Stomach smooth muscle (tissue), 2 donors: ENCODE results near the gene TAPT1.

Source experiments
- H3K27ac ChIP-seq: one replicate; pipeline ENCODE4 v1.7.0; 2013; ENCODE audit warnings: mild to moderate bottlenecking, low read length, inconsistent platforms
- H3K27me3 ChIP-seq, 2 donors: one replicate each; pipeline ENCODE4 v1.7.0; 2013; ENCODE audit warnings: low read length in 2 of 2; ENCODE audit not compliant: insufficient read depth in 2 of 2, control insufficient read depth in 1 of 2
- H3K36me3 ChIP-seq, 2 donors: one replicate each; pipeline ENCODE4 v1.7.0; 2013; ENCODE audit warnings: low read length in 2 of 2; ENCODE audit not compliant: control insufficient read depth in 2 of 2, insufficient read depth in 2 of 2
- H3K4me1 ChIP-seq: one replicate; pipeline ENCODE4 v1.7.0; 2013; ENCODE audit warnings: low read length; ENCODE audit not compliant: control insufficient read depth, insufficient read depth
- H3K4me3 ChIP-seq, 2 donors: one replicate each; pipeline ENCODE4 v1.7.0; 2013; ENCODE audit warnings: low read length in 2 of 2
- H3K9ac ChIP-seq, 2 donors: one replicate each; pipeline ENCODE4 v1.7.0; 2013; ENCODE audit warnings: low read length in 2 of 2, mild to moderate bottlenecking in 1 of 2
- H3K9me3 ChIP-seq, 2 donors: one replicate each; pipeline ENCODE4 v1.7.0; 2013; ENCODE audit warnings: low read length in 2 of 2; ENCODE audit not compliant: control insufficient read depth in 2 of 2
- donor health status: healthy.
- donor health status: Pancreatic carcinoma.

The TAPT1 gene

GRCh38 chr4:16136311-16136710, 90.0 kb downstream of the TAPT1 start:
- no peak overlapping the region for H3K9ac ChIP-seq
- no peaks in the 10 kb centered on the region for H3K36me3 ChIP-seq
- no peaks in the 10 kb centered on the region for H3K27me3 ChIP-seq
- peaks cover 0 to 5% of the 10 kb centered on the region in 2 donors for H3K9me3 ChIP-seq
- H3K4me3 ChIP-seq = no peak overlapping the region
- no peaks in the 10 kb centered on the region for H3K4me1 ChIP-seq
- H3K27ac ChIP-seq = no peak overlapping the region

GRCh38 chr4:16133406-16133805, 92.9 kb downstream of the TAPT1 start:
- H3K4me3 ChIP-seq = no peak overlapping the region
- H3K9me3 ChIP-seq = peaks cover 0 to 5% of the 10 kb centered on the region in 2 donors
- no peak overlapping the region for H3K9ac ChIP-seq
- H3K4me1 ChIP-seq = no peaks in the 10 kb centered on the region
- H3K27ac ChIP-seq = no peak overlapping the region
- no peaks in the 10 kb centered on the region for H3K36me3 ChIP-seq
- no peaks in the 10 kb centered on the region for H3K27me3 ChIP-seq

- no peak overlapping the region for H3K27ac ChIP-seq
- H3K9me3 ChIP-seq = peaks cover 0 to 5% of the 10 kb centered on the region in 2 donors
- H3K36me3 ChIP-seq = no peaks in the 10 kb centered on the region
- H3K4me3 ChIP-seq = no peak overlapping the region
- no peak overlapping the region for H3K9ac ChIP-seq
- no peaks in the 10 kb centered on the region for H3K4me1 ChIP-seq
- H3K27me3 ChIP-seq = no peaks in the 10 kb centered on the region
These were observed 95.0 kb downstream of the TAPT1 start for GRCh38 chr4:16131293-16131692.

- H3K9ac ChIP-seq = no peak overlapping the region
- H3K27ac ChIP-seq = no peak overlapping the region
- H3K9me3 ChIP-seq = no peaks in the 10 kb centered on the region
- H3K27me3 ChIP-seq = no peaks in the 10 kb centered on the region
- H3K4me1 ChIP-seq = no peaks in the 10 kb centered on the region
- H3K4me3 ChIP-seq = no peak overlapping the region
- no peaks in the 10 kb centered on the region for H3K36me3 ChIP-seq
These were observed 96.9 kb downstream of the TAPT1 start for GRCh38 chr4:16129336-16129735.

GRCh38 chr4:16126714-16127113, 99.6 kb downstream of the TAPT1 start:
- no peaks in the 10 kb centered on the region for H3K9me3 ChIP-seq
- H3K27ac ChIP-seq = no peak overlapping the region
- no peak overlapping the region for H3K4me3 ChIP-seq
- H3K36me3 ChIP-seq = no peaks in the 10 kb centered on the region
- H3K4me1 ChIP-seq = no peaks in the 10 kb centered on the region
- no peak overlapping the region for H3K9ac ChIP-seq
- H3K27me3 ChIP-seq = no peaks in the 10 kb centered on the region

- H3K4me3 ChIP-seq = no peak overlapping the region
- H3K27me3 ChIP-seq = no peaks in the 10 kb centered on the region
- H3K9ac ChIP-seq = no peak overlapping the region
- H3K9me3 ChIP-seq = no peaks in the 10 kb centered on the region
- no peaks in the 10 kb centered on the region for H3K4me1 ChIP-seq
- no peaks in the 10 kb centered on the region for H3K36me3 ChIP-seq
- H3K27ac ChIP-seq = no peak overlapping the region
These were observed 100.5 kb downstream of the TAPT1 start for GRCh38 chr4:16125571-16126445.

GRCh38 chr4:16124232-16124631, 102.0 kb downstream of the TAPT1 start:
- Histone ChIP-seq H3K4me1 (no peaks in the 10 kb centered on the region), H3K36me3 (no peaks in the 10 kb centered on the region), H3K9ac (no peak overlapping the region), H3K9me3 (no peaks in the 10 kb centered on the region), H3K27ac (no peak overlapping the region), H3K27me3 (no peaks in the 10 kb centered on the region), H3K4me3 (no peak overlapping the region)

GRCh38 chr4:16123356-16124084, 102.8 kb downstream of the TAPT1 start:
- Histone ChIP-seq H3K9ac (no peak overlapping the region), H3K27me3 (no peaks in the 10 kb centered on the region), H3K4me1 (no peaks in the 10 kb centered on the region), H3K4me3 (no peak overlapping the region), H3K36me3 (no peaks in the 10 kb centered on the region), H3K9me3 (no peaks in the 10 kb centered on the region), H3K27ac (no peak overlapping the region)

- Histone ChIP-seq H3K9me3 (no peaks in the 10 kb centered on the region), H3K4me1 (no peaks in the 10 kb centered on the region), H3K9ac (no peak overlapping the region), H3K4me3 (no peak overlapping the region), H3K27ac (no peak overlapping the region), H3K36me3 (no peaks in the 10 kb centered on the region), H3K27me3 (no peaks in the 10 kb centered on the region)
These were observed 103.5 kb downstream of the TAPT1 start for GRCh38 chr4:16122784-16123183.

GRCh38 chr4:16122308-16122711, 104.0 kb downstream of the TAPT1 start:
- no peak overlapping the region for H3K4me3 ChIP-seq
- no peak overlapping the region for H3K9ac ChIP-seq
- no peaks in the 10 kb centered on the region for H3K27me3 ChIP-seq
- no peaks in the 10 kb centered on the region for H3K9me3 ChIP-seq
- H3K27ac ChIP-seq = no peak overlapping the region
- H3K36me3 ChIP-seq = no peaks in the 10 kb centered on the region
- no peaks in the 10 kb centered on the region for H3K4me1 ChIP-seq

- Histone ChIP-seq H3K27me3 (peaks cover 0 to 3% of the 10 kb centered on the region in 2 donors), H3K9me3 (no peaks in the 10 kb centered on the region), H3K4me3 (no peak overlapping the region), H3K27ac (no peak overlapping the region), H3K9ac (no peak overlapping the region), H3K36me3 (no peaks in the 10 kb centered on the region), H3K4me1 (no peaks in the 10 kb centered on the region)
These were observed 105.6 kb downstream of the TAPT1 start for GRCh38 chr4:16120720-16121119.
